K562 (cell line): ENCODE data around the gene GNAL. TPM values are rescaled to one million over a fixed set of nuclear protein-coding genes. Genes with fewer than 3 reads are reported as not detected.
"Not testable (repeated sequence)": the region's sequence is repeated elsewhere in the genome, so short reads cannot be mapped to it uniquely, and the experiment has no call there.

Experiments used
- ATAC-seq: fragments of 200-7000 bp; cut with Tn5 transposase; 3 replicates; pipeline ENCODE4 v1.9.1; 2020; ENCODE audit warnings: moderate library complexity
- BruUV-seq: library from RNA; stranded (reverse); fragments of 400-500 nt; replicated peaks from 2 replicates; lab custom pipeline; 2021; lab: Mats Ljungman, UMichigan
- CTCF ChIA-PET: fragments of 300-600 bp; formaldehyde crosslinking; extraction: SDS; loops from one replicate; lab custom pipeline; 2021; ENCODE audit warnings: low intra/inter-chr PET ratio; lab: Yijun Ruan, JAX
- POLR2A ChIA-PET: fragments of 300-600, 350-650 bp; sonication (Branson Sonifier 250); formaldehyde crosslinking; extraction: SDS; loops from one replicate; lab custom pipeline; 2021; ENCODE audit warnings: antibody characterized with exemption, inconsistent platforms; lab: Yijun Ruan, JAX
- DNase-seq, 4 experiments: peaks; one replicate each; pipeline versions ENCODE4 v3.0.0 to v3.0.0-alpha.2; 2011 to 2018; ENCODE audit warnings: low spot score in 3 of 4, mixed read lengths in 3 of 4; ENCODE audit errors: extremely low read depth in 1 of 4
- FAIRE-seq: peaks from 2 replicates; lab custom pipeline; 2011; peaks lifted over from hg19 to GRCh38; lab: Jason Lieb, UNC
- H2AFZ ChIP-seq: 2 replicates; pipeline ENCODE4 v1.6.0; 2011; ENCODE audit warnings: low read depth, low read length, control low read depth, inconsistent platforms
- H3K27ac ChIP-seq: fragments of 200-600 bp; 3 replicates; pipeline ENCODE4 v1.8.0; 2011; ENCODE audit warnings: low read depth, mild to moderate bottlenecking, control low read depth, inconsistent platforms, low read length, moderate library complexity, mixed read lengths; ENCODE audit errors: extremely low read depth
- H3K27me3 ChIP-seq, 2 experiments: fragments of 300-600 bp in 1 of 2; 2 replicates in 1 of 2; 3 replicates in 1 of 2; pipeline versions ENCODE4 v1.6.0 to v1.8.0; 2011; ENCODE audit warnings: inconsistent platforms in 2 of 2, low read length in 2 of 2, mild to moderate bottlenecking in 1 of 2, mixed read lengths in 1 of 2, moderate library complexity in 1 of 2; ENCODE audit not compliant: control insufficient read depth in 2 of 2, insufficient read depth in 2 of 2
- H3K36me3 ChIP-seq: fragments of 300-600 bp; 3 replicates; pipeline ENCODE4 v1.8.0; 2011; ENCODE audit warnings: mild to moderate bottlenecking, low read length, inconsistent platforms; ENCODE audit not compliant: control insufficient read depth, insufficient read depth
- H3K4me1 ChIP-seq, 2 experiments: fragments of 200-600 bp in 1 of 2; replicated peaks in 1 of 2; 2 replicates in 1 of 2; 3 replicates in 1 of 2; pipeline versions ENCODE4 v1.5.1 to v1.8.0; 2011; ENCODE audit warnings: inconsistent platforms in 2 of 2, low read length in 2 of 2, mild to moderate bottlenecking in 1 of 2, mixed read lengths in 1 of 2, moderate library complexity in 1 of 2; ENCODE audit not compliant: control insufficient read depth in 2 of 2, insufficient read depth in 2 of 2
- H3K4me2 ChIP-seq: 2 replicates; pipeline ENCODE4 v1.6.1; 2011; ENCODE audit warnings: low read length, control low read depth, inconsistent platforms, mixed read lengths; ENCODE audit not compliant: insufficient read depth
- H3K4me3 ChIP-seq: fragments of 200-600 bp; sonication (generic), shearing (Covaris generic); 2 replicates; pipeline ENCODE4 v1.5.1; 2016; ENCODE audit warnings: control low read depth, inconsistent platforms
- H3K79me2 ChIP-seq: fragments of 200-600 bp; 3 replicates; pipeline ENCODE4 v1.8.0; 2011; ENCODE audit warnings: low read length, inconsistent platforms; ENCODE audit not compliant: control insufficient read depth, insufficient read depth
- H3K9ac ChIP-seq, 2 experiments: 2 replicates each; pipeline versions ENCODE4 v1.6.0 to v1.6.1; 2011; ENCODE audit warnings: low read depth in 2 of 2, low read length in 2 of 2, control low read depth in 1 of 2, inconsistent platforms in 1 of 2, mild to moderate bottlenecking in 1 of 2, mixed read lengths in 1 of 2; ENCODE audit not compliant: insufficient read depth in 1 of 2
- H3K9me1 ChIP-seq: one replicate; pipeline ENCODE4 v1.6.0; 2011; ENCODE audit warnings: inconsistent platforms, mild to moderate bottlenecking, low read length, moderate library complexity; ENCODE audit not compliant: control insufficient read depth, insufficient read depth
- H3K9me3 ChIP-seq: replicated peaks from 2 replicates; pipeline ENCODE4 v1.5.1; 2011; ENCODE audit warnings: low read depth, low read length, inconsistent platforms; ENCODE audit not compliant: control insufficient read depth, insufficient read depth
- H4K20me1 ChIP-seq: replicated peaks from 2 replicates; pipeline ENCODE4 v1.6.1; 2011; ENCODE audit warnings: low read length, inconsistent platforms, mixed read lengths; ENCODE audit not compliant: control insufficient read depth, insufficient read depth
- MCM7 ChIP-seq, 2 experiments: fragments of 450-650 bp; IDR thresholded peaks; 2 replicates each; pipeline ENCODE4 v1.6.1; 2016 to 2018
- NR1H2 ChIP-seq: sonication (generic); formaldehyde crosslinking; IDR thresholded peaks from 2 replicates; pipeline ENCODE4 v1.4.0; 2020; ENCODE audit warnings: mild to moderate bottlenecking, missing genetic modification reagents
- PHF8 ChIP-seq: fragments of 200-600 bp; sonication (generic); IDR thresholded peaks from 2 replicates; pipeline ENCODE4 v1.6.1; 2012; ENCODE audit warnings: mixed run types, mild to moderate bottlenecking, inconsistent platforms, low read length, moderate library complexity, borderline replicate concordance
- POLR2A ChIP-seq: fragments of 450-650 bp; conservative IDR thresholded peaks from 2 replicates; pipeline ENCODE4 v1.6.1; 2016
- SIX5 ChIP-seq, 2 experiments: IDR thresholded peaks; 2 replicates each; pipeline ENCODE4 v1.6.1; 2011; ENCODE audit warnings: low read length in 2 of 2, borderline replicate concordance in 1 of 2, low read depth in 1 of 2, mild to moderate bottlenecking in 1 of 2, moderate library complexity in 1 of 2; ENCODE audit not compliant: insufficient read depth in 1 of 2
- STAT6 ChIP-seq: sonication (generic); formaldehyde crosslinking; IDR thresholded peaks from 2 replicates; pipeline ENCODE4 v1.8.1; 2023; ENCODE audit warnings: mild to moderate bottlenecking, missing genetic modification reagents
- YY1 ChIP-seq, 3 experiments: IDR thresholded peaks; 2 replicates each; pipeline ENCODE4 v1.6.1; 2011; ENCODE audit warnings: low read length in 2 of 3, mild to moderate bottlenecking in 2 of 3, moderate library complexity in 2 of 3, borderline replicate concordance in 1 of 3, control low read depth in 1 of 3, low read depth in 1 of 3; ENCODE audit not compliant: insufficient read depth in 3 of 3, insufficient replicate concordance in 2 of 3, control insufficient read depth in 1 of 3, insufficient read length in 1 of 3; ENCODE audit errors: extremely low read depth in 1 of 3
- ZFP30 ChIP-seq: fragments of 250-450 bp; sonication (Bioruptor Pico); IDR thresholded peaks from 2 replicates; pipeline ENCODE4 v1.8.0; 2022; ENCODE audit warnings: moderate library complexity, mild to moderate bottlenecking, inconsistent platforms, borderline replicate concordance
- ZNF41 ChIP-seq: fragments of 250-450 bp; sonication (Bioruptor Pico); conservative IDR thresholded peaks from 2 replicates; pipeline ENCODE4 v1.4.0; 2020; ENCODE audit warnings: mild to moderate bottlenecking
- WGBS: fragments of 100-300 bp; shearing (Covaris generic); methylation state at CpG from one replicate; pipeline ENCODE4 v1.1.6; 2016; ENCODE audit warnings: low coverage, mixed read lengths; ENCODE audit not compliant: insufficient coverage; ENCODE audit errors: missing lambda C conversion rate; 5-methylcytosine and 5-hydroxymethylcytosine counted together
- in situ Hi-C: fragments of 300-500 bp; cut with MboI; formaldehyde crosslinking; loops from 4 replicates; pipeline ENCODE4 v1.15.0; 2018; ENCODE audit warnings: inconsistent platforms, mixed read lengths
- intact Hi-C: fragments of 100-400 bp; cut with micrococcal nuclease; formaldehyde crosslinking; loops from 2 replicates; pipeline ENCODE4 v1.14.2; 2022
- polyA plus RNA-seq, 8 experiments: library from polyadenylated mRNA; depleted of rRNA in 4 of 8; stranded (reverse) in 5 of 8; unstranded in 3 of 8; fragments of >200 nt; fragmentation: Nextera tagmentation in 2 of 8; fragmentation: Illumina TruSeq in 1 of 8; extraction: Ambion mirVana in 2 of 8; extraction: Trizol in 1 of 8; gene quantifications; 2 replicates each; pipeline versions ENCODE4 v1.2.1 to v1.2.3, GENCODE V29; 2011 to 2014; ENCODE audit warnings: inconsistent platforms in 1 of 8, missing spikeins in 1 of 8
- total RNA-seq, 7 experiments: library from RNA; depleted of rRNA in 6 of 7; stranded (reverse); fragments of >200 nt in 6 of 7; fragmentation: Illumina TruSeq in 2 of 7; extraction: Trizol in 2 of 7; gene quantifications; 2 replicates each; pipeline versions ENCODE4 v1.2.1 to v1.2.3, GENCODE V29; 2011 to 2021; ENCODE audit warnings: low replicate concordance in 1 of 7

GNAL gene
- total and polyA plus RNA-seq, 9 of the 15 experiments (the other 6 are each of a cell fraction or from before 2014, with no cell fraction given) = under 0.01 to 0.10 (median 0.01) TPM; not detected in 5

- POLR2A ChIA-PET = interaction anchor here (0.6 to 1.4 kb wide), 4 partner anchors 11 to 416 kb away, joined by 3 to 6 read pairs (median 4); no protein-coding TSS in a partner anchor
- H4K20me1 ChIP-seq = no peaks in the 10 kb centered on the region
- H3K9ac ChIP-seq = no peak overlapping the region
- no peak overlapping the region for H2AFZ ChIP-seq
- TF ChIP-seq PHF8 (no peak), ZNF41 (CRISPR knock-in tag) (no peak), YY1 (IDR thresholded peaks at IDR 0.05; ENCODE audit: borderline replicate concordance in 1 of 3, control insufficient read depth in 1 of 3, extremely low read depth in 1 of 3, insufficient read depth in 3 of 3, insufficient read length in 1 of 3, insufficient replicate concordance in 2 of 3, low read depth in 1 of 3, low read length in 2 of 3) (no peak), NR1H2 (no peak), MCM7 (IDR thresholded peaks at IDR 0.05) (no peak), ZFP30 (CRISPR knock-in tag) (no peak), STAT6 (CRISPR knock-in tag) (no peak), POLR2A (no peak), SIX5 (IDR thresholded peaks at IDR 0.05; ENCODE audit: borderline replicate concordance in 1 of 2, insufficient read depth in 1 of 2, low read depth in 1 of 2, low read length in 2 of 2) (no peak)
- TF ChIP-seq, all 486 proteins: peak for 0
- intact Hi-C loops (no loop called here), in situ Hi-C loops (no loop called here)
- peaks cover 0 to 4% of the 10 kb centered on the region in 2 experiments; a peak in 3 of 5 replicates for H3K4me1 ChIP-seq
- peaks cover 5% of the 10 kb centered on the region; the same call in 1 of the 3 replicates for H3K36me3 ChIP-seq
- no peak overlapping the region for H3K4me2 ChIP-seq
- WGBS = 75% methylated on average over 9 of the region's 9 CpGs
- no TSS peak for BruUV-seq
- CTCF ChIA-PET = no interaction called here
- DNase-seq = no peak
- no peak for ATAC-seq
- no peaks in the 10 kb centered on the region for H3K9me1 ChIP-seq
- H3K79me2 ChIP-seq = no peaks in the 10 kb centered on the region
- H3K27ac ChIP-seq = no peak overlapping the region
- no peak for FAIRE-seq
- H3K27me3 ChIP-seq = no peaks in the 10 kb centered on the region
- H3K4me3 ChIP-seq = no peak overlapping the region
- no peaks in the 10 kb centered on the region for H3K9me3 ChIP-seq
These were observed 202.7 kb downstream of the GNAL start for GRCh38 chr18:11891737-11892136.

- H3K27me3 ChIP-seq, H3K4me1 ChIP-seq, H4K20me1 ChIP-seq, ATAC-seq, H3K9me3 ChIP-seq, intact Hi-C loops, in situ Hi-C loops, FAIRE-seq, DNase-seq, H3K27ac ChIP-seq, BruUV-seq, H3K4me3 ChIP-seq, H3K9ac ChIP-seq, H2AFZ ChIP-seq, H3K79me2 ChIP-seq, H3K9me1 ChIP-seq, H3K4me2 ChIP-seq, CTCF ChIA-PET, H3K36me3 ChIP-seq: not testable (repeated sequence)
- POLR2A ChIA-PET = interaction anchor here (1.2 kb wide), 1 partner anchor 15 kb away, joined by 3 read pairs; no protein-coding TSS in a partner anchor
- 62% methylated on average over 7 of the region's 7 CpGs for WGBS
These were observed 203.4 kb downstream of the GNAL start for GRCh38 chr18:11892438-11892837.
